ENCODE data around the gene EFTUD2. TPM values are rescaled to one million over a fixed set of nuclear protein-coding genes. Genes with fewer than 3 reads are reported as not detected.
A peak's percentile ranks its signal among the peaks of the same experiment; 100 is the strongest.

Gene EFTUD2
- polyA plus RNA-seq, 3 donors: 82.9 to 144 (median 104) TPM

DNA sequence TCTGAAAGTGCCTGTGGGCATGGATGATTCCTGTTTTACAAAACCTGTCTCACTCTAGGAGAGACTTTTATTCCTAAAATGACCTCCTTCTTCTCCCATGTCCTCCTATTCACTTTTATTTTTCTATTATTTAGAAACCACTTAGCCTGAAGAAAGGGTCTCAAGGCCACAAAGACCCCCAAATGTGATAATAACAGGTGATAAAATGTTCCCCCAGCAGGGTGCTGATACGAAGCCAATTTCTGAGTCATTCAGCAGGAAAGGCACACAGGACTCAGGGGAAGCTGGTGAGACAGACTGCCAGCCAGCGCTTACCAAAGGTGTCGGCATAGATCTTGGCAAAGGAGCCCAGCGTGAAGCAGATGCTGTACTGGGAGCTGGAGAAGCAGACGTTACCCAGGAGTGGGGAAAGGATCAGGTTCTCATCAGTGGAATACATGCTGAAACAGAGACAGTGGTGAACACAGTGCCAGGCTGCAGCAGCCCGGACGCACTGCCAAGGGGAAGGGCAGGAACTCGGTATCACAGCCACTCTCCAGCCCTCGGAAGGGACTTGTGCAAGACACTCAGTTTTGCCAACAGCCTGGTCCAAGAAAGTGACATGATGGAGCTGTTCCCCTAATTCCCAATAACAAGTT, 27.0 kb downstream of the EFTUD2 start:
- Mint-ChIP-seq H3K36me3 (peaks cover 78 to 97% of the 10 kb centered on the region in 2 donors), H3K27ac (peak overlapping the region in 1 of 7 donors; percentile 4), H3K4me3 (no peak overlapping the region), H3K9me3 (no peaks in the 10 kb centered on the region), H3K4me1 (no peaks in the 10 kb centered on the region), H3K27me3 (ENCODE audit: low read depth in 3 of 3) (no peaks in the 10 kb centered on the region)
- Histone ChIP-seq H3K36me3 (replicated peaks in 1 of 2; ENCODE audit: control insufficient read depth in 1 of 2, insufficient read depth in 2 of 2, low read length in 2 of 2) (peaks cover 87 to 97% of the 10 kb centered on the region in 2 donors), H2AFZ (ENCODE audit: insufficient read depth, low read depth, low read length, poor library complexity, severe bottlenecking) (no peak overlapping the region), H3K9me3 (replicated peaks in 1 of 2; ENCODE audit: control insufficient read depth in 1 of 2, insufficient read depth in 1 of 2, low read length in 2 of 2) (no peaks in the 10 kb centered on the region), H3K4me3 (replicated peaks in 1 of 3; ENCODE audit: low read depth in 2 of 3, low read length in 3 of 3) (no peak overlapping the region), H3K9ac (ENCODE audit: insufficient read depth, low read length, poor library complexity, severe bottlenecking) (no peak overlapping the region), H3K27ac (ENCODE audit: low read depth in 1 of 2, low read length in 2 of 2) (no peak overlapping the region), H3K4me2 (replicated peaks; ENCODE audit: extremely low read depth, low read length, poor library complexity, severe bottlenecking) (no peak overlapping the region), H4K20me1 (ENCODE audit: insufficient read depth, low read length) (peaks cover under 1% of the 10 kb centered on the region), H3K79me2 (ENCODE audit: insufficient read depth, low read length) (no peaks in the 10 kb centered on the region), H3K27me3 (ENCODE audit: control insufficient read depth in 2 of 2, insufficient read depth in 2 of 2, low read length in 2 of 2) (no peaks in the 10 kb centered on the region), H3K4me1 (ENCODE audit: control insufficient read depth in 1 of 2, insufficient read depth in 2 of 2, low read length in 2 of 2) (no peaks in the 10 kb centered on the region)
- 91% methylated on average over 8 of the region's 9 CpGs for WGBS (ENCODE audit: insufficient coverage)
- intact Hi-C loops (cut with micrococcal nuclease): no loop called here
- DNase-seq: no peak
- TF ChIP-seq, protein P1, sequence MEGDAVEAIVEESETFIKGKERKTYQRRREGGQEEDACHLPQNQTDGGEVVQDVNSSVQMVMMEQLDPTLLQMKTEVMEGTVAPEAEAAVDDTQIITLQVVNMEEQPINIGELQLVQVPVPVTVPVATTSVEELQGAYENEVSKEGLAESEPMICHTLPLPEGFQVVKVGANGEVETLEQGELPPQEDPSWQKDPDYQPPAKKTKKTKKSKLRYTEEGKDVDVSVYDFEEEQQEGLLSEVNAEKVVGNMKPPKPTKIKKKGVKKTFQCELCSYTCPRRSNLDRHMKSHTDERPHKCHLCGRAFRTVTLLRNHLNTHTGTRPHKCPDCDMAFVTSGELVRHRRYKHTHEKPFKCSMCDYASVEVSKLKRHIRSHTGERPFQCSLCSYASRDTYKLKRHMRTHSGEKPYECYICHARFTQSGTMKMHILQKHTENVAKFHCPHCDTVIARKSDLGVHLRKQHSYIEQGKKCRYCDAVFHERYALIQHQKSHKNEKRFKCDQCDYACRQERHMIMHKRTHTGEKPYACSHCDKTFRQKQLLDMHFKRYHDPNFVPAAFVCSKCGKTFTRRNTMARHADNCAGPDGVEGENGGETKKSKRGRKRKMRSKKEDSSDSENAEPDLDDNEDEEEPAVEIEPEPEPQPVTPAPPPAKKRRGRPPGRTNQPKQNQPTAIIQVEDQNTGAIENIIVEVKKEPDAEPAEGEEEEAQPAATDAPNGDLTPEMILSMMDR (IDR thresholded peaks at IDR 0.05): no peak

- Mint-ChIP-seq H3K27ac (peak overlapping the region in 1 of 7 donors; percentile 25), H3K4me1 (no peaks in the 10 kb centered on the region), H3K36me3 (peaks cover 79 to 97% of the 10 kb centered on the region in 2 donors), H3K27me3 (ENCODE audit: low read depth in 3 of 3) (no peaks in the 10 kb centered on the region), H3K4me3 (no peak overlapping the region), H3K9me3 (no peaks in the 10 kb centered on the region)
- no peaks in the 10 kb centered on the region for H3K79me2 ChIP-seq (ENCODE audit: insufficient read depth, low read length)
- H3K27ac ChIP-seq (ENCODE audit: low read depth in 1 of 2, low read length in 2 of 2): no peak overlapping the region
- no peaks in the 10 kb centered on the region for H3K4me1 ChIP-seq (ENCODE audit: control insufficient read depth in 1 of 2, insufficient read depth in 2 of 2, low read length in 2 of 2)
- H2AFZ ChIP-seq (ENCODE audit: insufficient read depth, low read depth, low read length, poor library complexity, severe bottlenecking): no peak overlapping the region
- 96% methylated on average over 6 of the region's 12 CpGs for WGBS (ENCODE audit: insufficient coverage)
- intact Hi-C loops (cut with micrococcal nuclease): no loop called here
- no peak for DNase-seq
- H3K27me3 ChIP-seq (ENCODE audit: control insufficient read depth in 2 of 2, insufficient read depth in 2 of 2, low read length in 2 of 2): no peaks in the 10 kb centered on the region
- peaks cover 87 to 97% of the 10 kb centered on the region in 2 donors for H3K36me3 ChIP-seq (replicated peaks in 1 of 2; ENCODE audit: control insufficient read depth in 1 of 2, insufficient read depth in 2 of 2, low read length in 2 of 2)
- no peaks in the 10 kb centered on the region for H3K9me3 ChIP-seq (replicated peaks in 1 of 2; ENCODE audit: control insufficient read depth in 1 of 2, insufficient read depth in 1 of 2, low read length in 2 of 2)
- no peak overlapping the region for H3K4me2 ChIP-seq (replicated peaks; ENCODE audit: extremely low read depth, low read length, poor library complexity, severe bottlenecking)
- no peak overlapping the region for H3K9ac ChIP-seq (ENCODE audit: insufficient read depth, low read length, poor library complexity, severe bottlenecking)
- TF ChIP-seq, protein P1 (IDR thresholded peaks at IDR 0.05): no peak
- H4K20me1 ChIP-seq (ENCODE audit: insufficient read depth, low read length): no peaks in the 10 kb centered on the region
- no peak overlapping the region for H3K4me3 ChIP-seq (replicated peaks in 1 of 3; ENCODE audit: low read depth in 2 of 3, low read length in 3 of 3)
Observed at GRCh38 chr17:44871556-44871955, 27.7 kb downstream of the EFTUD2 start.

Measured in CD14-positive monocyte (primary cell).